ENCODE results near the gene MTARC1.

Gene MTARC1

DNA sequence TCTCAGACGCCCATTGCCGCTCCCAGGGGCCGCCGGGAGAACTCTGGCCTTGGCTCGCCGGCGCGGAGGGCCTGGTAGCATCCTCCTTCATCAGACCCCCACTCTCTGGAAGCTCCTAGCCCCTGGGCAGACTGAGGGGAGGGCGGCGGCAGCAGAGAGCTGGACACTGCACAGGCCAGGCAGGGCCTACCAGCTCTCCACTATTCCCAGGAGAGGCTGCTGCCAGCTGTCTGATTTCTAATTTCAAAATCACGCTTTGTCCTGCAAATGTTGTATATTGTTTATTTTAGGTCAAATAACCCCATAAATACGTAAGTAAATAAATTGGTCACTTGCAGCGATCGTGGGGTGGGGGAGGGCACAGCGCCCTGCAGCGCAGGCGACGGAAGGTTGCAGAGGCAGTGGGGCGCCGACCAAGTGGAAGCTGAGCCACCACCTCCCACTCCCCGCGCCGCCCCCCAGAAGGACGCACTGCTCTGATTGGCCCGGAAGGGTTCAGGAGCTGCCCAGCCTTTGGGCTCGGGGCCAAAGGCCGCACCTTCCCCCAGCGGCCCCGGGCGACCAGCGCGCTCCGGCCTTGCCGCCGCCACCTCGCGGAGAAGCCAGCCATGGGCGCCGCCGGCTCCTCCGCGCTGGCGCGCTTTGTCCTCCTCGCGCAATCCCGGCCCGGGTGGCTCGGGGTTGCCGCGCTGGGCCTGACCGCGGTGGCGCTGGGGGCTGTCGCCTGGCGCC is at the start of gene MTARC1:
TSS of gene MTARC1 (plus strand) at position 577 of the 732 bp plus-strand sequence. CDS start at position 609, 32 bp downstream.
- DNase-seq (ENCODE audit: extremely low read depth in 1 of 2, low read depth in 1 of 2) = no peak

DNA sequence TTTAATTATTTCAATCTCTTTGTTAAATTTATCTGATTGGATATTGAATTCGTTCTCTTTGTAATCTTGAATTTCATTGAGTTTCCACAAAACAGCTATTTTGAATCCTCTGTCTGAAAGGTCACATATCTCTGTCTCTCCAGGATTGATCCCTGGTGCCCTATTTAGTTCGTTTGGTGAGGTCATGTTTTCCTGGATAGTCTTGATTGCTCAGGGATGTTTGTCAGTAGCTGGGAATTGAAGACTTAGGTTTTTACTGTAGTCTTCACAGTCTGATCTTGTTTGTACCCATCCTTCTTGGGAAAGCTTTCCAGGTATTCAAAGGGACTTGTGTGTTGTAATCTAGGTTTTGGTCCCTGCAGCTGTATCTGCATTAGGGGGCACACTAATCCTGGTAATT is 45.4 kb upstream of the MTARC1 start:
- DNase-seq (ENCODE audit: extremely low read depth in 1 of 2, low read depth in 1 of 2) = no peak

DNA sequence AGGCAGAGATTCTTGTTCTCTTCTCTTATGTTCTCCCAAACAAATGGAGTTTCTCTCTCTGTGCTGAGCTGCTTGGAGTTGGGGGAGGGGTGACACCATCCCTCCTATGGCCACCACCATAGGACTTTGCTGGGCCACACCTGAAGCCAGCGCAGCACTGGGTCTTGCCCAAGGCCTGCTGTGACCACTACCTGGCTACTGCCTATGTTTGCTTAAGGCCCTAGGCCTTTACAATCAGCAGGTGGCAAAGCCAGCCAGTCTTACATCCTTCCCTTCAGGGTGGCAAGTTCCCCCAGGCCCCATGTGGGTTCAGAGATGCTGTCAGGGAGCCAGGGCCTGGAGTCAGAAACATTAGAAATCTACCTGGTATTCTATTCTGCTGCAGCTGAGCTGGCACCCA is 44.9 kb upstream of the MTARC1 start:
- DNase-seq (ENCODE audit: extremely low read depth in 1 of 2, low read depth in 1 of 2) = no peak

DNA sequence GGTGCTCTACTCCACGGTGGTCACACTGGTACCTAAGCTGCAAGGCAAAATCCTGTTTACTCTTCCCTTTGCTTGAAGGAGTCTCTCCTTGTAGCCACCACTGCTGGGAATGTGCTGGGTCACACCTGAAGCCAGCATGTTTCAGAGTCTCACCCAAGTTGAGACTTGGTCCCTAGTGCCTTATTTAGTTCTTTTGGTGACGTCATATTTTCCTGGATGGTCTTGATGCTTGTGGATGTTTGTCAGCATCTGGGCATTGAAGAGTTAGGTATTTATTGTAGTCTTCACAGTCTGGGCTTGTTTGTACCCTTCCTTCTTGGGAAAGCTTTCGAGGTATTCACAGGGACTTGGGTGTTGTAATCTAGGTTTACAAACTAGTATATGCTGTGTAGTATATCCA is 44.2 kb upstream of the MTARC1 start:
- no peak for DNase-seq (ENCODE audit: extremely low read depth in 1 of 2, low read depth in 1 of 2)

DNA sequence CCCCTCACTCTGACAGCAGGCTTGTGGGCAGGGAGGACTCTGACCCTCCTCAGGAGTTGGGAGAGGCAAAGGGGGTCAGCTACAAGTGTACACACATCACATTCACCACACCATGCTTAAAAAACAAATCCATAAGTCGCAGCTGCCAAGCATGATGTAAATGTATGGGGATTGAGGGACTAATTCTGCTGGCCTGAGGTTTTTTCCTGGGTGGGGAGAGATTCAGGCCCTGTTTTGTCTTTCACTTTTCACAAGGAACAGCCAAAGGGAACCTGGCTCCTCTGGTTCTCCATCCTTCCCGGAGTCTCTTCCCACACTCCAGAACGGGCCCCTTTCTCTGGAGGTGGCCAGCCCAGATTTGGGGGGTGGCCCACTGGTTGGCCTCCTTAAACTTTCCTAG is 39.9 kb upstream of the MTARC1 start:
- no peak for DNase-seq (ENCODE audit: extremely low read depth in 1 of 2, low read depth in 1 of 2)

DNA sequence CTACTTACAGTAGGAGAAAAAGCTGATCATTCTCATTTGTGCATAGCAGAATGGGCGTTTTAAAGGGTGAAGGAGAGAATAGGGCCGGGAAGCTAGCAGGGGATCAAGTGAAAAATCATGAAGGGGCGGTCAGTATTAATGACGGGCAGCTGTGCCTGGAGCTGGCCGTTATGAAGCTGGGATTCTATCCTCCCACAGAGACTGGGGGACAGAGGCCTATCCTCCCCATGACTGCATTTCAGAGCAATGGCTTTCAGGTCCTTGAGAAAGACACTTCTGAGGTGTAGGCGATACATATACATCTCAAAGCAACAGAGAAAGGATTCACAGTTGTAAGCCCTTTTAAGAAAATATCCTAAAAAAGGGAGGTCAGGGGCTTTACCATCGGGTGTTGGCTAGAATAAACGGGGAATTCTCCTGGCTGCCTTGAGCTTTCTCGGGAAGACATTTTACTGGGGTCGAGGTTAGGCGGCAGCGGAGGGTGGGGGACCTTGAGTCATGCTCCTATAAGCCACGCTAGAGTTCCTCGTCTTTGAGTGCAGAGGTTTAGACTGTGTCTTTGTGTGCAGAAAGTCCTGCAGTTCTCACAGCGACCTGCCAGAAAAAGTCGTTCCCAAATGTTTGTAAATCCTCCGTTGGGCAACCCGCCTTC is 39.1 kb upstream of the MTARC1 start:
- no peak for DNase-seq (ENCODE audit: extremely low read depth in 1 of 2, low read depth in 1 of 2)

DNA sequence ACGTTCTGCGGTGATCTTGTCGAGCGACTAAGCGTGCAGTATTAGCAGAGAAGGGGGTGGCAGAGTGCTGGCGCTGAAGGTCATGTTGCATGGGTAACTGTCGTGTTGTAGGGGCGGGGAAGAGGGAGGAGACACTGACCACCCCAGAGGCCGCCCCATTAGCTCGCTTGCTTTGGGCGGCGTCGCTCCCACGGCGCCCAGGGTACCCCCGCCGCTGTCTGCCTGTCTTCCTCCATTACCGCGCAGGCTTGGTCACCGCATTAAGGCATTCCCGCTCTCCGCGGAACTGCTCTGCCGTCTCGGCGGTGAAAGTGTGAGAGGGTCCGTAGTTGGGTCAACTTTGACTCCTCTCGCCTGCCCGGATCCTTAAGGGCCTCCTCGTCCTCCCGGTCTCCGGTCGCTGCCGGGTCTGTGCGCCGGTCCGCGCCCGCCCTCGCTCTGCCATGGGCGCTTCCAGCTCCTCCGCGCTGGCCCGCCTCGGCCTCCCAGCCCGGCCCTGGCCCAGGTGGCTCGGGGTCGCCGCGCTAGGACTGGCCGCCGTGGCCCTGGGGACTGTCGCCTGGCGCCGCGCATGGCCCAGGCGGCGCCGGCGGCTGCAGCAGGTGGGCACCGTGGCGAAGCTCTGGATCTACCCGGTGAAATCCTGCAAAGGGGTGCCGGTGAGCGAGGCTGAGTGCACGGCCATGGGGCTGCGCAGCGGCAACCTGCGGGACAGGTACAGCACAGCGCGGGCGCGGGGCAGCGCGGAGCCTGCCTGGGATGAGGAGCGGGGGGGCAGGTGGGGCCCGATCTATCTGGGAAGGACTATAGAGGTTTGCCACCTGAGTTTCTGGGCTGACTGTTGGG is 38.4 kb upstream of the MTARC1 start, which contains the start of gene MTARC2:
TSS of gene MTARC2 (plus strand) at position 234 of the 846 bp plus-strand sequence. CDS start at position 444, 210 bp downstream.
- DNase-seq (ENCODE audit: extremely low read depth in 1 of 2, low read depth in 1 of 2) = no peak

DNA sequence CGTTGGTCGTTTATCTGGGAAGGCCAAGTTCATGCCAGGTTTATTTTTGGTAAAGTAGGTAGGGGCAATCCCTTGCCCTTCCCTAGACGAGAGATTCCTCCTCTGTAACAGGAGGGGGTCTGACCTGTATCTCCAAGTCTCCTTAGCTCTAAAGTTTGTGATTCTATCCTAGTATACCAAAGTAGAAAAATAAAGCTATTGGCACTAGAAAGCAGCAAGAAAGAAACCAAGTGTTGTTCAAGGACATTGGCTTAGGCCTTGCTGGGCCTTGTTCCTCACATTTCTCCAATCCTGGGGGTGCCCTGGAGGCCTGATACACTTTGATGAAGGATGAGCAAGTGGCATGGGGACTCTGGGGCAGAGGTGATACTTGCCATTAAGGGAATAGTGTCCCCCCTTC is 37.8 kb upstream of the MTARC1 start:
- DNase-seq (ENCODE audit: extremely low read depth in 1 of 2, low read depth in 1 of 2) = no peak

DNA sequence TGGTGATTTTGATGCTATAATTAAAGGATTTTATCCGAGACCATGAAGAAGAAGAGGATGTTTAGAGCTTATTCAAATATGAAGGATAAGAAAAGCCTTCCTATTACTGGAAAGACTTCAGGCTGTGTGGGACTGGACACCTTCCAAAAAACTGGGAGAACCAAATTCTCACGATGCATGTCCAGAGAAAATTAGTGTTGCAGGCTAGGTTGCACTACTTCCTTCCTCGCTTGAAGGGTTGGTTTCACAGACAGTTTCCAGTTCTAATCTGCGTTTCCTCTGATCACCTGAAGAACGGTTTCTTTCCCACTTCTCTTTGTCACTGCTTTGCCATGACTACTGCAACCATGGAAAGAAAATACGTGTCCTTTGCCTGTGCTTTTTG is 36.6 kb upstream of the MTARC1 start:
- DNase-seq (ENCODE audit: extremely low read depth in 1 of 2, low read depth in 1 of 2) = no peak

DNA sequence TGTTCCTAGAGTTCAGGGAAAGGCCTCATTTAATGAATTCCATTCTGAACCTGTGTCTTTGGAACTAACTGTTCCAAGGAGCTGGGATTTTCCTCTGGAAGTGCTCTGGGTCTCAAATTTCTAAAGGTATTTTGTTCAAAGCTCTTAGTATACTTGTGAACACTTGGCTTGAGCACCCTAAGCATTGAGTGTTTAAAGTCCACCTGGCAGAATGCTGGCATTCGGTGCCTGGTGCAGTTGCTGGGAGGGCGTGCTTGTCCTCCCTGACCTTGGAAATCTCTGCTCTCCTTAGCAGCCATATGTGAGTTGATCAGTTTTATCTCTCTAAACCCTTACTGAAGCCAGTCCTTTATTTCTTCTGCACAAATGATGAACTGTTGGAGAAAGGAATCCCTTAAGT is 35.6 kb upstream of the MTARC1 start:
- no peak for DNase-seq (ENCODE audit: extremely low read depth in 1 of 2, low read depth in 1 of 2)

DNA sequence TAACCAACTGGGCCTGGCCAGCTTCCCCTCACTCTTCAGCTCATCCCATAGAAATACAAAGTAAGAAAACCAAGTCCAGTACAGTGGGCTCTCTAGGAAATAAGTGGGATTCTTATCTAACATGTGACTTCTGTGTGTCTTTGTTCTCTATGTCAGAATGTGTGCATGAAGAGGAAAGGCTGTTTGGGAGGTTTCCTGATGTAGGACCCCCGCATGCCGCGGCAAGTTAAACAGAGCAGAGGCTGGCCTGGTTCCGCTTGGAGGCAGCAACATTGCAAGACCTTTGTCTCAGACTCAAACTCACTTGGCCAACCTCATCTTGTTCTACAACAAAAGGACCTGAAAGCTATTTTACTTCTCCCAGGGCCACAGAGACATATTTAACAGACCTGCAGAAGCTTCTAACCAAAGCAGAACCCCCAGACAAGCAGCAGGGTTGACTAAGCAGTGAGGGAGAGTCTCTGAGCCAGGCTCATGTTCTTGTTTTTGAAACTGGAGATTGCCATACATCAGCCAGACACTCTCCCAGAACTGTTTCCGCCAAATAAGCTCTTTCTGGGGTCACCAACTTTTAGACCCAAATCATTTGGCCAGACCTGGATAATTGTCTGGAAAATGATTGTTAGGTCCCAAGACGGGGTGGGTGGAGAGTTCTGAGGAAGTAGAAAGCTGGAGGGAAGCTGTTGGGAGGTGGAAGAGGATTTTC is 32.3 kb upstream of the MTARC1 start:
- no peak for DNase-seq (ENCODE audit: extremely low read depth in 1 of 2, low read depth in 1 of 2)

DNA sequence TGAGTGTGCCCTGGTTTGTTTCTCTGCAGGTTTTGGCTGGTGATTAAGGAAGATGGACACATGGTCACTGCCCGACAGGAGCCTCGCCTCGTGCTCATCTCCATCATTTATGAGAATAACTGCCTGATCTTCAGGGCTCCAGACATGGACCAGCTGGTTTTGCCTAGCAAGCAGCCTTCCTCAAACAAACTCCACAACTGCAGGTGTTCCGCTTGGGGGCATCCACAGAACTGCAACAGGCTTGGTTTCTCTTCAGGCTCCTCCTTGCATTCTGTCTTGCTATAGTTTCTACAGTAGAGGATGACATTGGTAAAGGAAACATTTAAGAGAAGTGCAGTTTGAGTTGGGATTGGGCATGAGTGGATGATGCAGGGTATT is 31.8 kb upstream of the MTARC1 start:
- no peak for DNase-seq (ENCODE audit: extremely low read depth in 1 of 2, low read depth in 1 of 2)

DNA sequence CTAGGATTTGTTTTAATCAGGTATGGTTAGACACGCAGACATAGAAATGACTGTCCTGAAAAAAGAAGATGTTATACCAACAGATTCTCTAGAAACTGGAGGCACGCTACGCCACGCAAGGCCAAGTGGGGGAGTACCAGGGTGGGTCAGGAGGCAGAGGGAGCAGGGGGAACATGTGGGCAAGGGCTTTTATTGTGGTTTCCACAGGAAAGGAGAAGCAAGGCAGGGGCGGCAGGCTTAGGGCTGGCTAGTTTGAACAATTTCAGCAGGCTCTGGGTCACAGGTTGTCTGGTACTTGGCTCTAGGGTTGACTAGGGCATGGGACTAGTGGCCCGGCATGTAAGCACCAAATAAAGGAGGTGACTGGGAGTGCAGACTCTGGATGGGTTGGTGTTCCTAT is 31.4 kb upstream of the MTARC1 start:
- DNase-seq (ENCODE audit: extremely low read depth in 1 of 2, low read depth in 1 of 2) = no peak

DNA sequence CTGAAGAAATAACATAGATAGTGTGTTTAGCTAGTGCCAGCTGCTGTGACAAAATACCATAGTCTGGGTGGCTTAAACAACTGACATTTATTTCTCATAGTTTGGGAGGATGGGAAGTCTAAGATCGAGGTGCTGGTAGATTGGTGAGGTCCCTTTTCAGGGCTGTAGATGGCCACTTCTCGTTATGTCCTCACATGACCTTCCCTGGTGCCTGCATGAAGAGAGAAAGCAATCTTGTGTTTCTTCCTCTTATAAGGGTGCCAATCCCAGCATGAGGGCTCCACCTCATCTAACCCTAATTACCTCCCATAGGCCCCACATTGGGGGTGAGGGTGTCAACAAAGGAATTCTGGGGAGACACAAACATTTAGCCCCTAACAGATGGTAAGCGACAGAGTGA is 29.3 kb upstream of the MTARC1 start:
- DNase-seq (ENCODE audit: extremely low read depth in 1 of 2, low read depth in 1 of 2) = no peak

DNA sequence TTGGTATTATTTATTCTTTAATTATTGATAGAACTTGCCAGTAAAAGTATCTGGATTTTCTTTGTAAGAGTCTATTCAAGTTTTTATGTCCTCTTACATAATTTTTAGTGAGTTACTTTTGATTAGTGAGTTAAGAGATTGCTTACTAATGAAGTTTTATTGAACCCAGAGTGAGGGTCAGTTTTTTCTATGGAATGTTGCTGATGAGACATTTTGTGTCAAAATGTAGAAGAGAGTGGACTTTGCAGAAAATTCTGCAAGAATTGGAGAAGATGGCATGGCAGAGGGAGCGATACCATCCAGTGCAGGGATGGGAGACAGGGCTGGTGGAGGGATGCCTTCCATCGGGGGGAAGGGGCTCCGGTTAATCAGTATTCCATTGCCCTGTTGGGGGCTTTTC is 27.6 kb upstream of the MTARC1 start:
- DNase-seq (ENCODE audit: extremely low read depth in 1 of 2, low read depth in 1 of 2) = no peak

DNA sequence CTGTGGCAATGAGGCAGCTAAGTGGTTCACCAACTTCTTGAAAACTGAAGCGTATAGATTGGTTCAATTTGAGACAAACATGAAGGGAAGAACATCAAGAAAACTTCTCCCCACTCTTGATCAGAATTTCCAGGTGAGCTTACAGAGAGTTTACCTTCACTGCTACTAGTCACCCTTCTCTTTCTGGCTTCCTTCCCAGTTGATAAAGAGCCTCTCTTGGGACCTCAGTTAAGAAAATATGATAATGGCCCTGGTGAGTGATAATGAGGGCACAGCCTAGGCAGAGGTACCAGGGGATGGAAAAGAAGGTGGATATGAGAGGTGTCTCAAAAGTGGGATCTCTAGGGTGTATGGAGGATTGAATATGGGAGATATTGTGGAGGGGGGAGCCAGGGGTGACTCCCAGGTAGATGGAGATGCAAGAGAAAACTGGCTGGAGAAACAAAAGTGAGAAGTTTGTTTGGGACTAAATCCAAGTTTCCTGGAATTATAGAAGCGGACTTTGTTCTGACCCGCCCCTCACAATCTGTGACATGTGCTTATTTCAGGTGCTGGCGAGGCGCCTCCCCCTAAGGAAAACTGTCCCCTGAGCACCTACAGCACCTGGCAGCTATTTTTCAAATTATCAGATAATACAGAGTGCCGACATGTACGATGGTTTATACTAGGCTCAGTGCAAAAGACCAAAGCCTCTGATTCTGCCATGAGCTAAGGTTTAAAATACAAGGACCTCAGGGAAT is 24.9 kb upstream of the MTARC1 start:
- no peak for DNase-seq (ENCODE audit: extremely low read depth in 1 of 2, low read depth in 1 of 2)

DNA sequence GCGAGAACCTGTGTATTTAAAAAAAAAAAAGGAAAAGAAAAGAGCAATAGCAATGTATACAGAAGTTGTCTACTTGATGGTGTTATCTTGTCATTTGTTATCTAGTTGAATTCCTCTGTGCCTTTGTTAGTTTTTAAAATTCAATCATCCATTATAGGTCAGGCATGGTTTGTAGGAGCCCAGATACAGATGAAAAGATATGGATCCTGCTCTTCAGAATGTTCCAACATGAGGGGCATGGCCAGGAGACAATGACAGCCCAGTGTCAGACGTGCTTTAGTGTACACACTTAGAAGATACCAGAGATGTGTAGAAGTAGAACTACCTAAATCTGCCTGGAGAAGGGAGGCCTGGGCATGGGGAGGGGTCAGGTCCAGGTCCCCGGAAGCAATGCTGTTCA is 22.0 kb upstream of the MTARC1 start:
- DNase-seq (ENCODE audit: extremely low read depth in 1 of 2, low read depth in 1 of 2) = no peak

DNA sequence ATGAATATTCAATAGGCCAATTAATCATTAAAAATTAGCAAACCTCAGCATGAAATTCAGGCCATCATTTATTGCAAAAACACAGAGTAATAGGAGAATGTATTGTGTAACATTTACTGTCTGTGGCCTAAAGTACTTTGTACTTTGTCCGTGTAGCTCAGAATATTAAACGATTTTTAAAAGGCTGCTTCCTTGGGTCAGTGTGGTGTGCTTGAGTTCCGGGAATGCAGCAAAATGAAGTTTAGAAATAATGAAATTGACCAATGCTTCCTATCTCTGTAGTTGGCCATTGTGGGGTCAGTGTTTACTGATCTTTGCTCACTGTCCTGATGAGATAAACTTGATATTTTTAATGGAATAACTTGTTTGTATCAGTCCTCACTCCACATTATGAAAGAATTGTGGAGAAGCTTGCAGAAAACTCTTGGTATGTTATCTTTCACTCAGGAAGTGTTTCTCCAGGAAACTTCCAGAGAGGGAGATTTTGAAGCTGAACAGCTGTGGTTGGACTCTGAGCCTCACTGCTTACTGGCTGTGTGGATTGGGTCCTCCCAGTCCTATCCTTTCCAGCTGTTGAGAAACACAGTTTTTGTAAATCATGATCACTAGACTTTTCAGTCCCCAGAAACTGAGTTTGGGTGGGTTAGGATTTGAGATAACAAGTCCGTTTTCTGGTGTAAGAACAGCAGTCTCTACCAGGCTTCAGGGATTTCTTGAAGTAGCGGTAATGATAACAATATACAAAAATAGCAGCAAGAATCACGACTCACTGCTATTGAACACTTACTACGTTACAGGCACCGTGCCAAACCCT is 19.2 kb upstream of the MTARC1 start:
- no peak for DNase-seq (ENCODE audit: extremely low read depth in 1 of 2, low read depth in 1 of 2)

DNA sequence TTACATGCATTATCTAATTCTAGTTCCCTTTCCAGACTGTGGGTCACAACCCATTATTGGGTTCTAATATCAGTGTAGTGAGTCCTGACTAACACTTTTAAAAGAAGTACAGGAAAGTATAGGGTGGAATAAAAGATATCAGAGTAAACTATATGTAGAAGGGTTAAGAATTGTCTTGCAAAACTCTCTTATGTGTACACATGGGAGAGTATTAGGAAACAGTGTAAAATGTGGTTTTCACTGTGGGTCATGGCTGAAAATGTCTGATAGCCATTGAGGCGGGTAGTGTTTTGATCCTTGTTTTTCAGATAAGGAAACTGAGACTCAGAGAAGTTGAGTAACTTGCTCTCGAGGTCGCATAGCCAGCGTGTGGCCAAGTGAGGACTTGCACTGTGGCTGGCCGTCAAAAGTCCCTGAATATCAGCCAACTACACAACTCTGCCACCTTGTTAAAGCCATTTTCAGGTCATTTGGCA is 18.5 kb upstream of the MTARC1 start:
- DNase-seq (ENCODE audit: extremely low read depth in 1 of 2, low read depth in 1 of 2) = no peak
